NCI-H345 treated with DMSO at 0.1 percent for 48 hours (cell line): ENCODE data around the gene PDE9A.

Source experiments
- DNase-seq: peaks from one replicate; lab custom pipeline; 2025; ENCODE audit not compliant: unreplicated experiment; lab: John Stamatoyannopoulos, UW

Gene PDE9A

DNA sequence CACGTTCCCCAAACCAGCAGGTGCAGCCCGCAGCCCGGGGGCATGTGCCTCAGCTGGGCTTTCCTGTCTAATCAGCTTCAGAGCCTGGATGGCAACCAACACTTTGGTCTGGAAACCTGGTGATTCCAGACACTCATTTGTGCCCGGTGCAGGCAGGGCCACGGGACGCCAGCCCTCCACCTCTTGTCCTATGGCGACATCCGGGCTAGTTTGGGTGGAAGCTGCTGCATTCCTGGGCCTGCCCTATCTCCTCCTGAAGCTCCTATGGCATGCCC, 114.1 kb downstream of the PDE9A start:
- DNase-seq = no peak

DNA sequence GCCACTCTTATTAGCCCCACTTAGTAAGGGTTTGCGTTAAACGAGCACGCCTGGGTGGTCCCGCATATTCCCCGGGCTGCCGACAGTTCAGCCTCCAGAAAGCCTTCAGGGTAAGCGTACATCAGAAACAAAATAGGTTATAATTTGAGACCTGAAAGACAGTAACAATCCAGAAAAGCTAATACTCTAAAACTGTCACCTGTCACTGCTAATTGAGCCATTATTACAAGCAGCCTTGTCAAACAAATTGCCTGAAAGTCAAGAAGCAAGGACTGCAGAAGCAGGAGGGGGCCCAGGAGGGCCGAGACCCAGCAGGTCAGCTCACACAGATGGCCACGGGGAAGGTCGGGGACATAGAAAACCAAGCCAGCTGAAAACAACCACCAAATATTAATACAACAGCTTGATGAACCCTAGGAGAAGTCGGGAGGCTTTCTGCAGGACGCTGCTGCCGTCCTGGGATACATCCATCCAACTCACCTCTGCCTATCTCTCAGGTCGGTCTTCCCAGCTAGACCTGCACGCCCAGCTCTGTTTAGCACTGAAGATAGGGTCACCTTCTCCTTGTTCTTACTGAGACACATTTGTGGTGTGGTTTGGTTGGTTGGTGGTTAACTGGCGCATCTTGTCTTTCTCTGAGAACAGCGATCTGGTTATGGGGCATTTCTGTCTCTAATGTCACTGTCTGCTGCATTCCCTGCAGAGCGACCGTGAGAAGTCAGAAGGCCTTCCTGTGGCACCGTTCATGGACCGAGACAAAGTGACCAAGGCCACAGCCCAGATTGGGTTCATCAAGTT, 115.1 kb downstream of the PDE9A start:
- no peak for DNase-seq

GRCh38 chr21:42769183-42769819, 115.9 kb downstream of the PDE9A start:
- no peak for DNase-seq

DNA sequence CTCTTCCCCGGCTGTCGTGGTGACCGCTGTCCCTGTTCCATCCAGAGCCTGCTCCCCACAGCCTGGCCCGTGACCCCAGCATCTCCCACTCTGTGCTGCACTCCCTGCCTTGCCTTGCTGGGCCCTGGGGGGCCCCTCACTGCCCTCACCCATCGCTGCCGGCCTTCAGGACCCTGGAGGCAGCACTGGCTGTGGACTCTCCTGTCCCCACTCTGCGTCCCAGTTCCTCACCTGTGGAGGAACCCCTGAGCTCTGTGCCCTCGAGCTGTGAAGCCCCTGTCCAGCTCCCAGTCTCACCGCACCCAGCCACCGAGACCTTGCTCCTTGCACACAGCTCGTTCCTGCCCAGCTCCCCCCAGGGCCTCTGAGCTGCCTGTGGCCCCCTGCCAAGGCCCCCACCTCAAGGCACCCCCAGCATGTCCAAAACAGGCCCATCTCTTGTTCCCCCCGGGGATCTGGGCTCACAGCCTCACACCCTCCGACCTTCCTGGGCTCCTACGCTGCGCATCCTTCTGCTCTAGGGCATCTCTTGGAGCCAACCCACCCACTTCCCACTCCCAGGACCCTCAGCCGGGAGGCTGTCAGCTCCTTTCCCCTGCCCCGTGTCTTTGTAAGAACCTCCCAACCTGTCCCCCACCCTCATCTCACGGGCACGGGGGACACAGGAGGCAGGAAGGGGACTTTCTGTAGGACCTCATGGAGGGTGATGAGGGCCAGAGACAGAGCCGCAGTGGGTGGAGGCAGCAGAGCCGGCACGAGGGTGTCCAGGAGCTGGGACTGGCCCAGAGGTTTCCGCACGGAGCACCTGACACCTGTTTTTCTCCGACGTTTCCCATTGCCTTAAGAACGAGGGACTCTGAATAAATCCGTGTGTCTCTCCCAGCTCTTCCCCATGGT, 116.6 kb downstream of the PDE9A start:
- no peak for DNase-seq

GRCh38 chr21:42770717-42771502, 117.5 kb downstream of the PDE9A start:
- DNase-seq = no peak

GRCh38 chr21:42771503-42771805, 118.0 kb downstream of the PDE9A start:
- no peak for DNase-seq

DNA sequence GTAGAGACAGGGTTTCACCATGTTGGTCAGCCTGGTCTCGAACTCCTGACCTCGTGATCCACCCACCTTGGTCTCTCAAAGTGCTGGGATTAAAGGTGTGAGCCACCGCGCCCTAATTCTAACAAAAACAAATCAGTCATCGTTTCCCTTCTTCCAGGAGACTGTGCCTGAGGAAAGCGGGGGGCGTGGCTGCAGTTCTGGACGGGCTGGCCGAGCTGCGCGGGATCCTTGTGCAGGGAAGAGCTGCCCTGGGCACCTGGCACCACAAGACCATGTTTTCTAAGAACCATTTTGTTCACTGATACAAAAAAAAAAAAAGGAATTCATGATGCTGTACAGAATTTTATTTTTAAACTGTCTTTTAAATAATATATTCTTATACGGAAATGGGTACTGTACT, 121.7 kb downstream of the PDE9A start:
- DNase-seq = no peak

DNA sequence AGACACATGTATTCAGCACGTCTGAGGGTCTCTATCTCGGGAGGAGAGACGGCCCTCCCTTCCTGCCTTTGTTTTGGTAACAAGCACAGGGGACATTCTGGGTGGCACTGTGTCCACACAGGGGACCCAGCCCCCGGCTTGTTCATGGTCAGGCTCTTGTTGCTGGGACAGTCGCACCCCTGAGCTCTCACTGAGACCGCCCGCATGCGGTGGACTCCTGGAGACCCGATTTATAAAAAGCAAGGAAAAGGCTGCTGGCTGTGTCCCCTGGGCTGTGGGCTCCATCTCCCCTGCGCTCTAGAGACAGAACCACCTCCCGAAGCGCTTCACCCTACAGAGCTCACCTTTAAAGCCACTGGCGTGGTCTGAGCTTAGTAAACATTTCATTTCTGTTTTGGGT, 122.5 kb downstream of the PDE9A start:
- no peak for DNase-seq

DNA sequence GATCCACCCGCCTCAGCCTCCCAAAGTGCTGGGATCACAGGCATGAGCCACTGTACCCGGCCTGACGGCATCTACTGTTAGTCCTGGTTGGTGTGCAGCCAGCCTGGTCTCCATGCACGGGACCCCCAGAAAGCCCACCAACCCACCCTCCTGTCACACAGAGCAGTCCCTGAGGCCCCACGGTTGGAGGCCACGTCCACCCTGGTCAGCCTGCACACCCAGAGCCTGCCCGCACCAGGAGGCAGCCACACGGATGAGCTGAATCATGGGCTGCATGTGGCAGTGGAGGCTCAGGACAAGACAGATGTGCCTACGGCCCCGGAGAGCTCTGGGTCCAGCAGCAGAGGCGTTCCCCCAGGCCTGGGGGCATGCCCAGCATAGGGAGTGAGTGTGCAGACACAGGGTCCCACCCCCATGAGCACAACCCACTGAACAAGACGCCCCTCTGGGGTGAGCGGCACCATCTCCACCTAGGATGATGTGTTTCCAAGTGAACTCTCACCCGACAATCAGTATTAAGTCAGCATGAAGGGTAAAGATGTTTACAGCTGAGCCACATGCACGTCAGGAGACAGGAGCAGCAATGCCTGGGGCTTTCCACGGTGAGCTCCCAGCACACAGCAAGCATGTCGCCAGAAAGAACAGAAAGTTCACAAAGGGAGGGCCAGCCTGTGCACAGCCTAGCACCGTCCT, 123.8 kb downstream of the PDE9A start:
- DNase-seq = no peak

GRCh38 chr21:42777757-42778344, 124.4 kb downstream of the PDE9A start:
- DNase-seq = no peak

GRCh38 chr21:42779431-42779861, 126.0 kb downstream of the PDE9A start:
- DNase-seq = no peak

DNA sequence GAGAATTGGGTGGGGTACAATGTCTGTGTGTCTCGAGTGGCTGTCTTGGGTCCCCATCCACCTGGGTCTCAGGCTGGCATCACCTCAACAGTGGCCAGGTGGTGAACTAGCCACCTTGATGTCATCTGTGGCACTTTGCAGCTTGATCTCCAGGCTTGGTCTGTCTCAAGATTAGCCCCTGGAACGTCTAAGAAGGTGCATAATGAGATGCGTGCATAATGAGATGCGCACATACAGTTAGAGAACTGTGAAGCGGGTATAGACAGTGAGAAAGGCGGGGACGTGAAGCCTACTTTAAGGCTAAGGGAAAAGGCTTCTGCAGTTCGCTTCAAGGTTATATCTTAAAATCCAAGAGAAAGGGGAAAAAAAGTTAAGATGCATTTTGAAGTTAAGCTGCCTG, 127.2 kb downstream of the PDE9A start:
- DNase-seq = no peak

- DNase-seq = peak; percentile 24
Observed at GRCh38 chr21:42781150-42781970, 127.9 kb downstream of the PDE9A start.

GRCh38 chr21:42781971-42782722, 128.7 kb downstream of the PDE9A start:
- DNase-seq = no peak

DNA sequence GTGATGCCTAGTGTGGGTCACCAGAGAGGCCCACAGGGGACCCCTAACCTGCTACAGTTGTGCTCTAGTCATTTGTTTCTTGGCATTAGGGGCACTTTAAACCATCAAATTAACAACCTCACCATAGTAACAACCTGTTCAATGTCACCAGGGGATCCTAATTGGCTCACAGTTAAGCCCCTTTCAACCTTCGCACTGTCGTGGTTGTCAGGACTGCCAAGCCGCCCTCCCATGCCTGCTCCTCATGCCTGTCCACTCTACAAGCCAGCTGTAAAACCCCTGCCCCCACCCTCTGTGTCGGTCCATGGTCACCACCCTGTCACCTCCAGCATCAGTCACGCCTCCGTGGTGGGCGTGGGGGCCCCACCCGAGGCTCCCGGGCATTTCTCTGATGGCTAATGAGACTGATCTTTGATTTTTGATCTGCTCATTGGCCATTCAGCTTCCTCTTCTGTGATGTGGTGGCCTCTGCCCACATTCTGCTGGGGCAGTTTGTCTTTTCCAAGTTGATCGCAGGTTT, 129.4 kb downstream of the PDE9A start:
- no peak for DNase-seq

DNA sequence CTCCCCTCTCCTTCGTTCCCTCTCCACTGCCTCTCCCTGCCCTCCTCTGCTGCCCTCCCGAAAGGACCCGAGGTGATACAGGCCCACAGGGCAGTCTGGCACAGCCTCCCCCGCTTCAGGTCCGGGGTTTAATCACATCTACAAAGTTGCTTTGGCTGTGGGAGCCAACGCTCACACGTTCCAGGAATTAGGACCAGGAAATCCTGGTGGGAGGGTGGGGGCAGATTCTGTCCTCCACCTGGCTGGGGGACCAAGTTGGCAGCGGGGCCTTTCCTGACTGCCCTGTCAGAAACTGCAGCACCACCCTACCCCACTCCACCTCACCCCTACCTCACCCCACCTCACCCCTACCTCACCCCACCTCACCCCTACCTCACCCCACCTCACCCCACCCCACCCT, 130.9 kb downstream of the PDE9A start:
- no peak for DNase-seq

DNA sequence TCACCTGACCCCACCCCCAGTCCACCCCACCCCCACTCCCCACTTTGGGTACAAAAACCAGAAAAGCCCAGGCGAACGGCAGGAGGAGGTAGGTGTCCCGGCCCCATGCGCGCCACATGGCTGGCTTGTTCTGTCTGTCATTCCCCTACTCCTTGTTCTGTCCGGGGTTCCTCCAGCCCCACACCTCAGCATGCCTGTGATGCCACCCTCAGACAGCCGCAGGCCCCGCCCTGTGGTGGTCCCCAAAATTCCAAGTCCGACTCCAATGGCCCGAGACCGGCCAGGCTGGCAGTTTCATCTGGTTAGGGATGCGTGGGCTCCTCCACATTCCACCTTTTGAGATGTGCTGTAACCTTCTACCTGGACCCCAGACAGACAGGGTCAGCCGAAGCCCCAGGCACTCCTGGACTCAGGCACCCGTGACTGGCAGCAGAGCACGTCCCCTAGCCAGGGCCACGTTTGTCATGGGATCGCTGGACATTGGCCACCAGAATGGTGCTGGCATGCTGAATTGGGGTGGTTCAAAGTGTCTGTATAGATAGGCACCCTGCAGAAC, 131.6 kb downstream of the PDE9A start:
- DNase-seq = no peak
